ENCODE data around the gene FAM117A. TPM values are rescaled to one million over a fixed set of nuclear protein-coding genes. Genes with fewer than 3 reads are reported as not detected.
"Not testable (repeated sequence)": the region's sequence is repeated elsewhere in the genome, so short reads cannot be mapped to it uniquely, and the experiment has no call there.

FAM117A gene
- total and polyA plus RNA-seq, 12 donors: 4.0 to 14.0 (median 10.1) TPM

- DNase-seq: no peak
- intact Hi-C loops (cut with DNase I): no loop called here
- H3K27ac ChIP-seq: peak overlapping the region in 4 of 10 donors; percentile 31 to 61 (median 32)
- 25 to 44% methylated on average over 3 of the region's 3 CpGs for WGBS, 2 donors
- TF ChIP-seq CTCF (IDR thresholded peaks at IDR 0.05): no peak
- H3K4me1 ChIP-seq: peaks cover 0 to 75% (median 46%) of the 10 kb centered on the region in 9 donors
- ATAC-seq: no peak
- H3K9me3 ChIP-seq: no peaks in the 10 kb centered on the region
- peaks cover 0 to 12% (median 0%) of the 10 kb centered on the region in 9 donors for H3K36me3 ChIP-seq
- H3K27me3 ChIP-seq: no peaks in the 10 kb centered on the region
- H3K4me3 ChIP-seq: no peak overlapping the region
These were observed 4.7 kb downstream of the FAM117A start for GRCh38 chr17:49759203-49759602.

- H3K9me3 ChIP-seq; H3K27me3 ChIP-seq; DNase-seq; intact Hi-C loops (cut with DNase I); ATAC-seq; H3K4me3 ChIP-seq: not testable (repeated sequence)
- 88 to 90% methylated on average over 8 of the region's 8 CpGs for WGBS, 2 donors
- peak overlapping the region in 4 of 10 donors; percentile 31 to 61 (median 32) for H3K27ac ChIP-seq
- H3K36me3 ChIP-seq: peaks cover 0 to 12% (median 0%) of the 10 kb centered on the region in 9 donors
- H3K4me1 ChIP-seq: peaks cover 0 to 82% (median 52%) of the 10 kb centered on the region in 9 donors
These were observed 5.4 kb downstream of the FAM117A start for GRCh38 chr17:49758464-49759010.

GRCh38 chr17:49757151-49757777, 6.7 kb downstream of the FAM117A start:
- Histone ChIP-seq H3K4me1 (peaks cover 3 to 84% (median 58%) of the 10 kb centered on the region in 9 donors), H3K27me3 (no peaks in the 10 kb centered on the region), H3K36me3 (peaks cover 0 to 12% (median 0%) of the 10 kb centered on the region in 9 donors), H3K9me3 (no peaks in the 10 kb centered on the region), H3K4me3 (peak overlapping the region in 1 of 10 donors; percentile 10), H3K27ac (peak overlapping the region in 3 of 10 donors; percentile 13 to 49 (median 19))
- TF ChIP-seq CTCF (IDR thresholded peaks at IDR 0.05): no peak
- 75 to 77% methylated on average over 6 of the region's 6 CpGs for whole genome bisulfite sequencing, 2 donors
- intact Hi-C loops (cut with DNase I): no loop called here
- ATAC-seq: peak in 2 of 8 donors; percentile 24 to 32
- DNase-seq: no peak

GRCh38 chr17:49756323-49757150, 7.4 kb downstream of the FAM117A start:
- DNase-seq (no peak), ATAC-seq (peak in 1 of 8 donors; percentile 14)
- Histone ChIP-seq H3K9me3 (no peaks in the 10 kb centered on the region), H3K4me1 (peaks cover 3 to 82% (median 59%) of the 10 kb centered on the region in 9 donors), H3K27ac (peak overlapping the region in 4 of 10 donors; percentile 2 to 49 (median 16)), H3K4me3 (peak overlapping the region in 1 of 10 donors; percentile 10), H3K36me3 (peaks cover 0 to 12% (median 0%) of the 10 kb centered on the region in 9 donors), H3K27me3 (no peaks in the 10 kb centered on the region)
- intact Hi-C loops (cut with DNase I): no loop called here
- 81 to 85% methylated on average over 9 of the region's 9 CpGs for WGBS, 2 donors
- no peak for TF ChIP-seq CTCF (IDR thresholded peaks at IDR 0.05)

Data from heart right ventricle (tissue), 16 donors.